ENCODE measurements around the gene OSBPL7.

OSBPL7 gene

DNA sequence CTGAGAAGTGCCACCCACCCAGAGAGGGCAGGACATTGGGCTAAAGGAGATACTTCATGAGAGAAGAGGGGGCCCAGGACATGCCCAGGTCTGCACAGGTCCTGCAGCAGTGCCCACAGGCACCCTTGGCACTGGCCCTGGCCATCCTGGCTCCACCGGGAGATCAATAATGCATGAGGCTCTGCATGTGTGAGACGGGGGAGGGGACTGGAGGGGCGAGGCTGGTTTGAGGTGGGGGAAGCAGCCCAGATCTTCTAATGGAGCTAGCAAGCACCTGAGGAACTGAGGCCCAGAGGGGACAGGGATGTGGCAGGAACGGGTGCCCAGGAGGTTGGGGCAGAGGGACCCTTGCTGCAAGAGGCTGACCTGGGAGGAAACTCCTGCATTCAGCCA, 567 bp downstream of the OSBPL7 start:
- no peak for DNase-seq (ENCODE audit: low spot score)

DNA sequence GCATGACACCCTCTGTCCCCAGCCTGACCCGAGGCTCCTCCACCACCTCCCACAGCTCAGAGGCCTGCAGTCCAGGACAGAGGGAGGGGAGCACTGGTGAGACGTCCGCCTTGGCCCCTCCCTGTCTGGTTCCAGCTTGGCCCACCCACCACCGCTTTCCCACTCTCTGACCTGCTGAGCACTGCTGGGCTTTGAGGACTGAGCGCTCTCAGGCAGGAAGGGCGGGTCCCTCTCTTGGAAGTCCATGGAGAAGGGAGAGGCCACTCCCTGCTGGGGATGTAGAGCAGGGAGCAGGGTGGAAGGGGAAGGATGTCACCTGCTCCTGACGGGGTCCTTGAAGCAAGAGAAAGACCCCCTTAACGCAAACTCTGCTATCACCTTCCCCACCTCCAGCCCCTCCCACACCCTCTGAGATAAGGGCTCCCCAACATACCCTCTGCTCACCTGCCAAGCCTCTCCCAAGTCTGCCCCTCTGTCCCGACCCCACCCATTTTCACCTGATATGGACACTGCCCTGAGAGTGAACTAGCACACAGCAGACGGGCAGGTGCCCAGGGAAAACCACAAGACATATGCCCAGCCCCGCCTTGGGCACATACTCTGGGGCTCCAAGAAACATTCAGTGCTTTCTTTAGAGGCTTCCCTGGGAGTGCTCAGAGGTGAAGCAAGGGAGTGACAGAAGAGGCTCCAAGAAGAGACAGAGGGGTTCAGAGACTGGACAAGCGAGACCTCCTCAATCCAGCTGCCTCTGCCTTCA, 1.4 kb downstream of the OSBPL7 start:
- DNase-seq (ENCODE audit: low spot score) = no peak

DNA sequence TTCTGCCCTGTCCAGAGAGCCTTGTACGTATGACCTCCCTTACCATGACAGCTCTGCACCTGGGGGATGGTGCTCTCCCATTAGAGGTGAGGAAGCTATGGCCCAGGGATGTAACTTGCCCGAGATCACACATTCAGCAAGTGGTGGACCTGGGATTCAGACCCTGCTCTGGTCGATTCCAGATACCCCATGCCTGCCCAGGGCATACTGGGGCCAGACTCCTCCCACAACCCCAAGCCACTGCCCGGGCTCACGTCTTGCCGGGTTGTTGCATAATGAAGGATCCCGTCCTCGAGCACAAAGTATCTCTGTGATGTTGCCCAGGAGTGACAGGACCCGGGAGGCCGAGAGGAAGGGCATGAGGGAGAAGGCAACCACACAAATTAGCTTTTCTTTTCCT, 2.1 kb downstream of the OSBPL7 start:
- no peak for DNase-seq (ENCODE audit: low spot score)

- DNase-seq (ENCODE audit: low spot score) = no peak
Measured at GRCh38 chr17:47818002-47818695, 3.4 kb downstream of the OSBPL7 start.

GRCh38 chr17:47816947-47817346, 4.6 kb downstream of the OSBPL7 start:
- no peak for DNase-seq (ENCODE audit: low spot score)

GRCh38 chr17:47816111-47816735, 5.4 kb downstream of the OSBPL7 start:
- DNase-seq (ENCODE audit: low spot score) = no peak

GRCh38 chr17:47815106-47815918, 6.3 kb downstream of the OSBPL7 start:
- no peak for DNase-seq (ENCODE audit: low spot score)

DNA sequence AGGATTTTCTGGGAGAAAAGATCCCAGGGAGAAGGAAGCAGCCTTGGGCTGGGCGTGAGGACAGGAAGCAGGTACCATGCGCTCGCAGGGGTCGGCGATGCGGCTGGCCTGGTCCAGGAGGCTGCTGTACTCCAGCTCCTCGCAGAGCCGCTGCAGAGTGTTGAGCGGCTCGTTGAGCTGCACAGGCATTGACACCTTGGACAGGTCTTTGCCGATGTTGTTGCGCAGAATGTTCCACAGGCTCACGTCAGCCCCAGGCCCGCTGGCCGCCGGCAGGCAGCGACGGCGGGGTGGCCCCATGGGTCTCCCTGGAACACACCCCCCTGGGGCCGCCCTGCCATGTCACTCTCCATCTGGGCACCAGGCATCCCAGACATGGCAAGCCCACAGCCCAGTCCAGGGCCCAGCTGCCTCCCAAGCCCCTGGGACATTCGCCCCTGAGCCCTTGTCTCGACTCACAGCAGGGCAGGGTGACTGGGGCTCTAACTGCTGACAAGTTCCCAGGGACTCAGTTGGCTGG, 8.0 kb downstream of the OSBPL7 start:
- DNase-seq (ENCODE audit: low spot score) = no peak

- no peak for DNase-seq (ENCODE audit: low spot score)
Measured at GRCh38 chr17:47813077-47813476, 8.5 kb downstream of the OSBPL7 start.

DNA sequence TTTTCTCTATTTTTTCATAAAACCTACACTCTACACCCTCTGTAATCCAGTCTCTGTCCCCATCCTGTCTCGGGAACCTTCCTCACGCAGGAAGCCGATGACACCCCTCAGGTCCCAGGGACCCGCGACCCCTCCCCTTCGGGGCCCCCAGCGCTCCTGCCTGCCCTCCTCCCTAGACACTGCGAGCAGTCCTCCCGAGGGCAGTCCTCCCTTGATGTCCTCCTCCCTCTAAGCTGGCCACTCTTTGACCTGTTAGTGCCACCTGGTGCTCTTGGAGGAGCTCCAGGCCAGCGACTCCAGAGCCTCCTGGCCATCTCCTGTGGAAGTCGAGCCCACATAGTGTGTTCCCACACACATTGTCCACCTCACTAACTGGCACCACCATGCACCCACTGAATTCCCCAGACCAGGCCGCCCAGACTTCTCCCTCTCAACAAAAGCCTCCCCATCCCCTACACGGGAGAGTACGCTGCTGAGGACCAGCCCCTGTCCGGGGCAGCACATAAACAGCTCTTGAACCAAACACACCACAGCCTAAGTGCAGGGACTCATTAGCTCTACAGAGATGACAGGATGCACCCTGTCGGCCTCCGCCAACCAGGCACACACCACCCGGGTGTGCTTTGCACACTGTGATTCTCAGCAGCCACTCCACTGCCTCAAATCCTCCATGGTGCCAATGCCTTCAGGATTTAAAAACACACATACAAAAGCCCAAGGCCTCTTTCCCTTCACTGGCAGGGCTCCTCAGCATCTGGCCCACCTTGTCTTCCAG, 9.3 kb downstream of the OSBPL7 start:
- DNase-seq (ENCODE audit: low spot score) = no peak

DNA sequence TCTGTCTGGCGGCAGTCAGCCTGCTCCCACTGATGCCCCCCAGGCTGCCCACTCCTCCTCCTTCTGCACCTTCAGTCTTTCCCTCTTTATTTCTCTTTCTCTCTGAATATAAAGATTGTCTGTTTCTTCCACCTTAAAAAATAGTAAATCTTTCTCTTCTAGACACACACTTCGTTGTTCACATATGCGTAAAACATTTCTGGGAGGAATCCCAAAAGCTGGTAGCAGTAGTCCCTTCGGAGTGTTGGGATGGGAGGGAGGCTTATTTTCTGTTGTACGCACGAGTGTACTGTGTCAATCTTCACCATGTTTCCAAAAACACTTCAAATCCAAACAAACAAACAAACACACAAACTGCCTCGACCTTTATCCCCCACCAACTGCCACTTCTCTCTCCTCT, 9.9 kb downstream of the OSBPL7 start:
- DNase-seq (ENCODE audit: low spot score) = peak; percentile 60

GRCh38 chr17:47810901-47811635, 10.5 kb downstream of the OSBPL7 start:
- no peak for DNase-seq (ENCODE audit: low spot score)

DNA sequence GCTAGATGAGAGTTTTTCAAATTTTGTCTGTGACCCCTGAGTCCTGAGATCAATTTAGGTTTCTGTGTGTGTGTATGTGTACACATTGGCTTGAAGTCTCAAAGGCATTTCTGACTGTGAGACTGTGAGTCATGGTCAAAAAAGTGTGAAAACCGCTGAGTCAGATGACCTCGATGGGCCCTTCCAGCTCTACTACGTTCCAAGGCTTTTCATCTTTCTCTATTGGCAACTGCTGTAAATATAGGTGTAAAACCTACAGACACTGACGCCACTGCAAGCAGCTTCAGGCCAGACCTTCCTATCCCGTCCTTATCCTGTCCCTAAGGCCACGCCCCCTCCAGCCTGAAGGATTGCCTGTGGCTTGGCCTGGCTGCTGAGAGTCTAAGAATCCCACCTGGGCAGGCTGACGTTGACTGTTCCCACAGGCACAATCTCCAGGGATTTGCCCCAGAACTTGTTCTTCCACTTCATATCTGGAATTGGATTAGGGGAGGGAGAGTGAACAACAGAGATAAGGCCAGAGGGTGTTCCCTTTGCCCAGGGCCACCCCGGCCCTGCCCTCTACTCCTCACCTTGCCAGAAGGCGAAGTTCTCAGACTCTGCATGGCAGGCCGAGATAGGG, 11.3 kb downstream of the OSBPL7 start:
- peak; percentile 79 for DNase-seq (ENCODE audit: low spot score)

DNA sequence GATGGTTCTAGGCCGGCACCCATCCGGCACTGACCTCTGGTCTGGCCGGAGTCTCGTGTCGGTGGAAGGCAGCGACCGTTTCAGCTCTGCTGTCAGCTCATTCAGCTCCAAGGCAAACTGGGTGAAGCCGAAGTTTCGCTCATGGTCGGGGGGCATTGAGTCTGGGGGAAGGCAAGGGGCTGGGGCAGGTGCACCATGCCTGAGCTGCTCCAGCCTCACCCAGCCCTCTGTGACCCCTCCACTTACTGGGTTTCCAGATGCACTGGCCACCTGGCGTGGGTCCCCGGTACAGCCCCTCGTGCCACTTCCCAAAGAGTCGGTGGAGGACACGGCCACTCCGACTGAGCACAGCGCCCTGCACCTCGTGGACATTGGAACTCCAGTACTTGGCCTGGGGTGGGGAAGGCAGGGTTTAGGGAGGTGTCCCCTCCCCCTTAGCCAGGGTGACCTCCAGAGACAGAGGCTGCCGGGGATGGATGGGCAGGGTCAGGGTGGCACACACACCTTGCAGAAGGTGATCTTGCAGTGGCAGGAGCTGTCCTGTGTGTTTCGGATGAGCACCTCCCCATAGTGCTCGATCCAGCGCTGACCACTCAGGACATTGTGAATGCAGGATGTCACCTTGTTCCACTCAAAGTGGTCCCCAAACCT, 12.6 kb downstream of the OSBPL7 start:
- no peak for DNase-seq (ENCODE audit: low spot score)

GRCh38 chr17:47808036-47808829, 13.4 kb downstream of the OSBPL7 start:
- DNase-seq (ENCODE audit: low spot score) = no peak

DNA sequence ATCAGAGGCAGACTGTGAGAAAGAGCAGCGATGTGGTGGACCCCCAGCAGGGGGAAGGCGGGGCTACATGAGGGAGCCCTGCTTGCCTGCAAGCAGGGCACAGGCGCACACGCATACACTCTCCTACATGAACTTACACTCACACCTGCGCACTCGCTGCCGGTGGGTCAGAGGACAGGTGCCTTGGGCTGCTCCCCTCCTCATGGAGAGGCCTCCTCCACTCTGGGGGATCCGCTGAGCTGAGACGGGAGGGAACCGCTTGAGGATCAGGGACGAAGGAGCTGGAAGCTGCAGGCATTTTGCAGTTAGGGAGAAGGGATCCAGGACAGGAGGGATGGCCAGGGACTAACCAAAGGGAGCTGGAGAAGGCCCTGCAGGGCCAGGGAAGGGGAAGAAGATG, 14.2 kb downstream of the OSBPL7 start:
- no peak for DNase-seq (ENCODE audit: low spot score)

GRCh38 chr17:47806913-47807255, 14.7 kb downstream of the OSBPL7 start:
- no peak for DNase-seq (ENCODE audit: low spot score)

DNA sequence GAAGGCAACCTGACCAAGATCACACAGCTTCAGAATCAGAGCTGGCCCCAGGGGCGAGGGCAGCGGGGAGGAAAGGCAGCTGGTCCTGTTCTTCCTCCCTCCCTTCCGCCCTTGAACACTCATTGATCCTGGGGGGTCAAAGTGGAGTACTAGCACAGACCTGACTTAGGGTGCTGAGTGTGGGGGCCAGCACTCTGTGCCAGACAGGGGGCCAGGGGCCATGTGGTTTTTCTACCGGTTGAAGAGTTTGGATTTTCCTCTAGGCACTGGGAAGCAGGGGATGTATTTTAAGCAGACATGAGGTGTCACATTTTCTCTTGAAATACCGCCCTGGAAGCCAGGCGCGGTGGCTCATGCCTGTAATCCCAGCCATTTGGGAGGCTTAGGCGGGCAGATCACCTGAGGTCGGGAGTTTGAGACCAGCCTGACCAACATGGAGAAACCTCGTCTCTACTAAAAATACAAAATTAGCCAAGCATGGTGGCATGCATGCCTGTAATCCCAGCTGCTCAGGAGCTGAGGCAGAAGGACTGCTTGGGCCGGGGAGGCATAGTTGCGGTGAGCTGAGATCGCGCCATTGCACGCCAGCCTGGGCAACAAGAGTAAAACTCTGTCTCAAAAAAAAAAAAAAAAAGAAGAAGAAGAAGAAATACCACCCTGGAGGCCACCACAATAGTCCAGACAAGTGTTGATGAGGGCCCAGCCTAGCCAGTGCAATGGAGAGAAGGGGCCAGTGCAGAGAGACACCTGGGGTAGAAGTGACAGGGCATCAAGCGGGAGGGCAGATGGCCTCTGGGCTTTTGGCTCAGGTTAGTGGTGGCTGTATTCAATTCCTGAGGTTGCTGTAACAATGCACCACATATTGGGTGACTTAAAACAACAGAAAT, 15.3 kb downstream of the OSBPL7 start:
- no peak for DNase-seq (ENCODE audit: low spot score)

Measured in COLO829 (cell line).